HFF-Myc (cell line): ENCODE results near the gene PLA2G5.
"Not testable (repeated sequence)": the region's sequence is repeated elsewhere in the genome, so short reads cannot be mapped to it uniquely, and the experiment has no call there.

ENCODE experiments used
- DNase-seq: peaks from one replicate; pipeline ENCODE4 v3.0.0-alpha.2; 2011; ENCODE audit warnings: low read depth; ENCODE audit errors: extremely low read depth
- H3K4me3 ChIP-seq: replicated peaks from 2 replicates; pipeline ENCODE4 v1.5.1; 2011; ENCODE audit warnings: low read depth, mild to moderate bottlenecking, control low read depth, low read length
- CTCF ChIP-seq: IDR thresholded peaks from 2 replicates; pipeline ENCODE4 v1.5.1; 2012; ENCODE audit warnings: mild to moderate bottlenecking, low read depth, low read length, control low read depth; ENCODE audit errors: missing control alignments

Gene PLA2G5

GRCh38 chr1:20069874-20070273 lies at the start of gene PLA2G5:
Gene PLA2G5 (plus strand): TSS chr1:20070194. CDS start chr1:20084831, 14,637 bp downstream.
- H3K4me3 ChIP-seq, result no peak within 1 kb of the TSS
- DNase-seq, result no peak
- no peak for TF ChIP-seq CTCF

GRCh38 chr1:20028125-20028524 lies 41.9 kb upstream of the PLA2G5 start:
- no peak for DNase-seq
- no peak overlapping the region for H3K4me3 ChIP-seq
- TF ChIP-seq CTCF, result no peak

- no peak for DNase-seq
- TF ChIP-seq CTCF, result no peak
These were observed 41.3 kb upstream of the PLA2G5 start for GRCh38 chr1:20028726-20029125.

GRCh38 chr1:20029178-20029912 lies 40.6 kb upstream of the PLA2G5 start:
- no peak overlapping the region for H3K4me3 ChIP-seq
- DNase-seq, result no peak
- TF ChIP-seq CTCF, result no peak

More at GRCh38 chr1:20028726-20029125, 41.3 kb upstream of the PLA2G5 start:
- H3K4me3 ChIP-seq, result no peak overlapping the region

- not testable (repeated sequence) for DNase-seq, H3K4me3 ChIP-seq
These were observed 39.4 kb upstream of the PLA2G5 start for GRCh38 chr1:20030436-20031151.

GRCh38 chr1:20031161-20031560 lies 38.8 kb upstream of the PLA2G5 start:
- TF ChIP-seq CTCF, result no peak
- no peak overlapping the region for H3K4me3 ChIP-seq

GRCh38 chr1:20031836-20032235 lies 38.2 kb upstream of the PLA2G5 start:
- H3K4me3 ChIP-seq, result no peak overlapping the region
- no peak for TF ChIP-seq CTCF
- no peak for DNase-seq

More at GRCh38 chr1:20031161-20031560, 38.8 kb upstream of the PLA2G5 start:
- DNase-seq, result no peak
